Peyer's patch (tissue), 4 donors: ENCODE results near the gene CD38.

ENCODE experiments used
- CTCF ChIP-seq, 6 experiments: fragments of 450-650 bp in 4 of 6; fragments of 200-600 bp in 2 of 6; sonication (generic) in 1 of 6; IDR thresholded peaks; one replicate each; pipeline ENCODE4 v1.5.1; 2017 to 2019; ENCODE audit warnings: antibody characterized with exemption in 6 of 6, mild to moderate bottlenecking in 3 of 6, moderate library complexity in 1 of 6
- POLR2A ChIP-seq, 2 donors: fragments of 450-650 bp; IDR thresholded peaks; one replicate each; pipeline ENCODE4 v1.5.1; 2017; ENCODE audit warnings: antibody characterized with exemption in 2 of 2, mild to moderate bottlenecking in 2 of 2, moderate library complexity in 2 of 2

- TF ChIP-seq POLR2A (IDR thresholded peaks at IDR 0.05) (no peak), CTCF (IDR thresholded peaks at IDR 0.05) (no peak)
These were observed 37.2 kb upstream of the CD38 start for GRCh38 chr4:15740764-15741404.
